NCI-H345 (cell line): ENCODE data around the gene COL12A1.

ENCODE experiments used
- DNase-seq: peaks from one replicate; lab custom pipeline; 2025; lab: John Stamatoyannopoulos, UW

The COL12A1 gene

GRCh38 chr6:75143191-75143590 lies 62.7 kb downstream of the COL12A1 start:
- no peak for DNase-seq

- no peak for DNase-seq
These were observed 63.1 kb downstream of the COL12A1 start for GRCh38 chr6:75142721-75143120.

GRCh38 chr6:75135876-75136275 lies 70.0 kb downstream of the COL12A1 start:
- DNase-seq: no peak

GRCh38 chr6:75135450-75135849 lies 70.4 kb downstream of the COL12A1 start:
- DNase-seq: no peak

GRCh38 chr6:75130784-75131183 lies 75.1 kb downstream of the COL12A1 start:
- DNase-seq: no peak

GRCh38 chr6:75128878-75129570 lies 76.8 kb downstream of the COL12A1 start:
- no peak for DNase-seq

GRCh38 chr6:75126518-75126917 lies 79.3 kb downstream of the COL12A1 start:
- no peak for DNase-seq

- no peak for DNase-seq
These were observed 80.9 kb downstream of the COL12A1 start for GRCh38 chr6:75124983-75125382.

GRCh38 chr6:75124085-75124484 lies 81.8 kb downstream of the COL12A1 start:
- DNase-seq: no peak

- no peak for DNase-seq
These were observed 86.8 kb downstream of the COL12A1 start for GRCh38 chr6:75118925-75119515.

GRCh38 chr6:75117701-75118100 lies 88.2 kb downstream of the COL12A1 start:
- no peak for DNase-seq

- no peak for DNase-seq
These were observed 88.9 kb downstream of the COL12A1 start for GRCh38 chr6:75116946-75117345.

GRCh38 chr6:75115481-75115880 lies 90.4 kb downstream of the COL12A1 start:
- DNase-seq: no peak

- DNase-seq: no peak
These were observed 91.0 kb downstream of the COL12A1 start for GRCh38 chr6:75114806-75115205.

- no peak for DNase-seq
These were observed 91.7 kb downstream of the COL12A1 start for GRCh38 chr6:75114195-75114594.

- DNase-seq: no peak
These were observed 92.4 kb downstream of the COL12A1 start for GRCh38 chr6:75113446-75113845.

- no peak for DNase-seq
These were observed 96.1 kb downstream of the COL12A1 start for GRCh38 chr6:75109765-75110164.

- no peak for DNase-seq
These were observed 96.8 kb downstream of the COL12A1 start for GRCh38 chr6:75109022-75109421.

- DNase-seq: no peak
These were observed 97.4 kb downstream of the COL12A1 start for GRCh38 chr6:75108333-75108974.

GRCh38 chr6:75107913-75108312 lies 97.9 kb downstream of the COL12A1 start:
- no peak for DNase-seq

GRCh38 chr6:75106426-75106825 lies 99.4 kb downstream of the COL12A1 start:
- no peak for DNase-seq

GRCh38 chr6:75103431-75103830 lies 102.4 kb downstream of the COL12A1 start:
- no peak for DNase-seq

- DNase-seq: no peak
These were observed 103.6 kb downstream of the COL12A1 start for GRCh38 chr6:75102301-75102700.
